ENCODE measurements around the gene CACNA2D1.

Gene CACNA2D1

DNA sequence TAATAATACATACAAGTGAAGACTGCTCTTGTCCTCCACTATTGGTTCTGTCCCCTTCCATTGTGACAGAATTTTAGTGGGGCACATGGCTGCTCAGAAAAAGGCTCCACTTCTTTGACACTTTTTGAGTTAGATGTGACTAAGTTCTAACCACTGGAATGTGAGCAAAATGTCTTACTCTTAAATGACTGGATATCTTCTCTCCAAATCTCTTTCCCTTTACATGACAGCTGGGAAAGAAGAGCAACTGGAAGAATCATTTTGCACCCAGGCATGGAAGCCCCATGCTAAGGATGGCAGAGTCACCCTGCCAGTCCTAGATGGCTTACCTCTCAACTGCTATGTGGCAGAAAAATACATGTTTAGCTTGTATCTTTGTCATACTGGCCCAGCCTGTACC is 97.7 kb downstream of the CACNA2D1 start:
- DNase-seq (ENCODE audit: low read depth in 2 of 2) = no peak
- TF ChIP-seq CTCF (IDR thresholded peaks at IDR 0.05; ENCODE audit: low read depth, low read length) = no peak
- H3K4me3 ChIP-seq (replicated peaks in 1 of 2; ENCODE audit: low read depth in 2 of 2, low read length in 2 of 2) = no peak overlapping the region

DNA sequence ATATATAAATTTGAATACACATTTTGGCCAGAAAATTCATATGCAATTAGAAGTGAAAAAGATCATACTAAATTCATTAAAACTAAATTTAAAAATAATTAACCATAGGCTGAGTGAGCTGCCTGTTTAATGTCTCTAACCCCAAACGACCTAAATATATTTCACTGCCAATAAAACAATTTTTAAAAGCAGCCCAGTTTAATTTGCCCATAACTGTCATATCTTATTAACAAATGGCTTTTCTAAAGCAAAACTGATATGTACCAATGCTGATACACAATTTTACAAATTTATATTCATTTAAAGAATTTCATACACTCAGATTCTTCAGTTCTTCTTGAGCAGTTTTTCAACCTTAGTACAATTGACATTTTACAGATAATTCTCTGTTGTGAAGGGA is 99.9 kb downstream of the CACNA2D1 start:
- no peak for TF ChIP-seq CTCF (IDR thresholded peaks at IDR 0.05; ENCODE audit: low read depth, low read length)
- DNase-seq (ENCODE audit: low read depth in 2 of 2) = no peak
- no peak overlapping the region for H3K4me3 ChIP-seq (replicated peaks in 1 of 2; ENCODE audit: low read depth in 2 of 2, low read length in 2 of 2)

GRCh38 chr7:82339958-82340357 is 103.6 kb downstream of the CACNA2D1 start:
- no peak for TF ChIP-seq CTCF (IDR thresholded peaks at IDR 0.05; ENCODE audit: low read depth, low read length)
- no peak overlapping the region for H3K4me3 ChIP-seq (replicated peaks in 1 of 2; ENCODE audit: low read depth in 2 of 2, low read length in 2 of 2)
- no peak for DNase-seq (ENCODE audit: low read depth in 2 of 2)

DNA sequence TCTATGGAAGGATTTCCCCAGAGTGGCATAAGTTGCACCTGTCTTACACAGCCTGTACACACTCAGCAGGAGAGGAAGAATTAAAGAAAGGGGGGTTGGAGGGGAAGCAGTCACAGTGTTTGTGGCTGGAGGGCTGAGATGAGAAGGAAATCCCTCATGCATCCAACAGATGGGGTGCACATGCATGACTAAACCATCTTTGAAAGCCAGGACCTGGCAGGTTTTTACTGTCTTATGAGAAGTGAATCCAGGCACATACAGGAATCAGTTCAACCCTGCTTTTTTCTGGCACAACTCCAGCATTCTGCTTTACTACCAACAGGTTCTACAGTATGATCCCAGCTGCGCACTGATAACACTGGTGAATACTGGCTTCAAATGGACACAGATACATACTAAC is 107.7 kb downstream of the CACNA2D1 start:
- no peak for TF ChIP-seq CTCF (IDR thresholded peaks at IDR 0.05; ENCODE audit: low read depth, low read length)
- H3K4me3 ChIP-seq (replicated peaks in 1 of 2; ENCODE audit: low read depth in 2 of 2, low read length in 2 of 2) = no peak overlapping the region
- DNase-seq (ENCODE audit: low read depth in 2 of 2) = peak in 1 of 2 donors; percentile 19

DNA sequence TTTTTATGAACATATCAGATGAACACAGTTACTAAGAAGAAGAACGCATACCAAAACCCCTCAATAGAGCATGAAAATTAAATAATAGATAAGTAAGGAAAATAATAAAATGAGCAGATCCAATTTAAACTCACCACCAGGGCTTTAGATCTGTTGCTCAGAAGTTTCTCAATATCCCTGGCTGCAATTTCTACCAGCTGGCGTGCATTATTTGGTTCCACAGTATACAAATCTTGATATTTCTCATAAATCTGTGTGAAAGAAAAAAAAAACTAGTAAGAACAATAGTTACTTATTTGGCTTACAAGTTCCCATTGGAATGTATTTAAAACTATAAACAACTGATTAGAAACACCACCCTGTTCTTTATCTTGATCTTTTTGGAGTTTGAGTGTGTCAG is 108.6 kb downstream of the CACNA2D1 start:
- no peak overlapping the region for H3K4me3 ChIP-seq (replicated peaks in 1 of 2; ENCODE audit: low read depth in 2 of 2, low read length in 2 of 2)
- no peak for DNase-seq (ENCODE audit: low read depth in 2 of 2)
- TF ChIP-seq CTCF (IDR thresholded peaks at IDR 0.05; ENCODE audit: low read depth, low read length) = no peak

DNA sequence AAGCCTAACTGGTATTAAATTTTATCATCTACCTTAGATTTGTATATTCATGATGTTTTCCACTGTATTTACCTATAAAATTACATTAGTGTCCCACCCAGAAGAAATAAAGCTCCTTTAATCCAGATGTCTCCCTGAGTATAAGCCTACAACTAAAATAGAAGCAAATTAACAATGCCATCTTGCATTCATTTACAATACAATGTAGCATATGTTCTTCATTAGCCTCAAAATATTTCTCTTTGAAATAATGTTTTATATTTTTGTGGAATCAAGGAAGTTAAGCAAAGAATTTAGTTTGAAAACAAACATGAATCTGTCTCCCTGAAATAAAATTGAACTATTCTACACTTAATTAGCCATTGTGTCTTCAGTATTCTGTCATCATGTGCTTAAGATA is 112.3 kb downstream of the CACNA2D1 start:
- TF ChIP-seq CTCF (IDR thresholded peaks at IDR 0.05; ENCODE audit: low read depth, low read length) = no peak
- H3K4me3 ChIP-seq (replicated peaks in 1 of 2; ENCODE audit: low read depth in 2 of 2, low read length in 2 of 2) = no peak overlapping the region
- no peak for DNase-seq (ENCODE audit: low read depth in 2 of 2)

GRCh38 chr7:82330706-82331215 is 112.8 kb downstream of the CACNA2D1 start:
- DNase-seq (ENCODE audit: low read depth in 2 of 2) = no peak
- no peak for TF ChIP-seq CTCF (IDR thresholded peaks at IDR 0.05; ENCODE audit: low read depth, low read length)
- H3K4me3 ChIP-seq (replicated peaks in 1 of 2; ENCODE audit: low read depth in 2 of 2, low read length in 2 of 2) = no peak overlapping the region
